Lung (tissue), 12 donors: ENCODE data around the gene RASGRF2. TPM values are rescaled to one million over a fixed set of nuclear protein-coding genes. Genes with fewer than 3 reads are reported as not detected.

Source experiments
- ATAC-seq: fragments of 200-7000 bp; cut with Tn5 transposase; one replicate; pipeline ENCODE4 v1.9.1; 2020; ENCODE audit warnings: moderate number of reproducible peaks; ENCODE audit not compliant: insufficient read depth, low FRiP score
- DNase-seq, 3 donors: peaks; one replicate each; pipeline ENCODE4 v3.0.0-alpha.2; 2013 to 2017
- H3K27ac ChIP-seq, 2 donors: one replicate each; pipeline ENCODE4 v1.5.1; 2013; ENCODE audit warnings: mild to moderate bottlenecking in 2 of 2, moderate library complexity in 2 of 2, control low read depth in 1 of 2, inconsistent platforms in 1 of 2, low read depth in 1 of 2, low read length in 1 of 2
- H3K27me3 ChIP-seq, 3 donors: one replicate each; pipeline ENCODE4 v1.5.1; 2013; ENCODE audit warnings: low read length in 2 of 3; ENCODE audit not compliant: control insufficient read depth in 3 of 3, insufficient read depth in 3 of 3
- H3K36me3 ChIP-seq, 4 donors: one replicate each; pipeline ENCODE4 v1.5.1; 2013; ENCODE audit warnings: low read length in 4 of 4, mild to moderate bottlenecking in 1 of 4, moderate library complexity in 1 of 4; ENCODE audit not compliant: control insufficient read depth in 4 of 4, insufficient read depth in 4 of 4
- H3K4me1 ChIP-seq, 5 donors: one replicate each; pipeline ENCODE4 v1.5.1; 2013; ENCODE audit warnings: low read length in 5 of 5, mild to moderate bottlenecking in 2 of 5, moderate library complexity in 1 of 5; ENCODE audit not compliant: control insufficient read depth in 5 of 5, insufficient read depth in 5 of 5
- H3K4me3 ChIP-seq: one replicate; pipeline ENCODE4 v1.5.1; 2013; ENCODE audit warnings: mild to moderate bottlenecking, control low read depth, moderate library complexity
- H3K9ac ChIP-seq, 2 donors: one replicate each; pipeline ENCODE4 v1.5.1; 2013; ENCODE audit warnings: low read length in 2 of 2, control low read depth in 1 of 2; ENCODE audit not compliant: insufficient read depth in 1 of 2
- H3K9me3 ChIP-seq, 4 donors: one replicate each; pipeline ENCODE4 v1.5.1; 2013; ENCODE audit warnings: low read length in 3 of 4, mild to moderate bottlenecking in 1 of 4, moderate library complexity in 1 of 4; ENCODE audit not compliant: control insufficient read depth in 4 of 4, insufficient read depth in 3 of 4
- WGBS, 2 donors: extraction: QIAGEN DNeasy Blood & Tissue Kit; methylation state at CpG; one replicate each; pipeline ENCODE4 v1.1.7; 2013; 5-methylcytosine and 5-hydroxymethylcytosine counted together
- polyA plus RNA-seq, 2 donors: library from polyadenylated mRNA; stranded (reverse); fragments of 200-250 nt; gene quantifications; one replicate each; pipeline ENCODE4 v1.2.1, GENCODE V29; 2013
- total RNA-seq, 2 donors: library from RNA; depleted of rRNA in 1 of 2; stranded (reverse); fragments of >200 nt in 1 of 2; gene quantifications; one replicate each; pipeline ENCODE4 v1.2.1, GENCODE V29; 2014 to 2021
- TF ChIP-seq, protein P1 (sequence below): IDR thresholded peaks from 2 replicates; pipeline ENCODE4 v1.5.1; 2012; ENCODE audit warnings: mild to moderate bottlenecking; ENCODE audit errors: control extremely low read depth, extremely low read depth
- donor health status: control.
- donor health status: control.
- donor health status: Bipolar disorder and iron deficiency.
- donor health status: healthy.
- donor health status: DM: yes; HTN: yes; CAD: no.

Gene RASGRF2
- total and polyA plus RNA-seq, 4 donors, result 1.0 to 12.0 (median 2.7) TPM

DNA sequence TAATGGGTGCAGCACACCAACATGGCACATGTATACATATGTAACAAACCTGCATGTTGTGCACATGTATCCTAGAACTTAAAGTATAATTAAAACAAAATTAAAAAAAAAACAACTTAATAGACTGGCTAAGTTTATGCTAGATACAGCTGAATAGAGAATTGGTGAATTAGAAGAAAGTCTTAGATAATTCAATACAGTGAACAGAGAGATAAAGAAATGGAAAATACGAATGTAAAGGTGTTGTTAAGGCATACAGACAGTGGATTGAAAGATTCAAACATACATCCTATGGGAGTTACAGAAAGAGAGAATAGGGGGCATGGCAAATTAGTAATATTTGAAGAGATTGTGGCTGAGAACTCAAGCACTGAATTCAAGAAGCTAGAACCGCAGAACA lies 75.4 kb downstream of the RASGRF2 start:
- no peaks in the 10 kb centered on the region for H3K4me1 ChIP-seq
- no peak overlapping the region for H3K4me3 ChIP-seq
- H3K9ac ChIP-seq, result no peak overlapping the region
- H3K27me3 ChIP-seq, result peaks cover 0 to 3% (median 0%) of the 10 kb centered on the region in 3 donors
- H3K9me3 ChIP-seq, result no peaks in the 10 kb centered on the region
- no peaks in the 10 kb centered on the region for H3K36me3 ChIP-seq
- 95 to 96% methylated on average over 2 of the region's 2 CpGs for WGBS, 2 donors
- ATAC-seq (no peak), DNase-seq (no peak)
- H3K27ac ChIP-seq, result no peak overlapping the region
- TF ChIP-seq, protein P1, sequence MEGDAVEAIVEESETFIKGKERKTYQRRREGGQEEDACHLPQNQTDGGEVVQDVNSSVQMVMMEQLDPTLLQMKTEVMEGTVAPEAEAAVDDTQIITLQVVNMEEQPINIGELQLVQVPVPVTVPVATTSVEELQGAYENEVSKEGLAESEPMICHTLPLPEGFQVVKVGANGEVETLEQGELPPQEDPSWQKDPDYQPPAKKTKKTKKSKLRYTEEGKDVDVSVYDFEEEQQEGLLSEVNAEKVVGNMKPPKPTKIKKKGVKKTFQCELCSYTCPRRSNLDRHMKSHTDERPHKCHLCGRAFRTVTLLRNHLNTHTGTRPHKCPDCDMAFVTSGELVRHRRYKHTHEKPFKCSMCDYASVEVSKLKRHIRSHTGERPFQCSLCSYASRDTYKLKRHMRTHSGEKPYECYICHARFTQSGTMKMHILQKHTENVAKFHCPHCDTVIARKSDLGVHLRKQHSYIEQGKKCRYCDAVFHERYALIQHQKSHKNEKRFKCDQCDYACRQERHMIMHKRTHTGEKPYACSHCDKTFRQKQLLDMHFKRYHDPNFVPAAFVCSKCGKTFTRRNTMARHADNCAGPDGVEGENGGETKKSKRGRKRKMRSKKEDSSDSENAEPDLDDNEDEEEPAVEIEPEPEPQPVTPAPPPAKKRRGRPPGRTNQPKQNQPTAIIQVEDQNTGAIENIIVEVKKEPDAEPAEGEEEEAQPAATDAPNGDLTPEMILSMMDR, result no peak

DNA sequence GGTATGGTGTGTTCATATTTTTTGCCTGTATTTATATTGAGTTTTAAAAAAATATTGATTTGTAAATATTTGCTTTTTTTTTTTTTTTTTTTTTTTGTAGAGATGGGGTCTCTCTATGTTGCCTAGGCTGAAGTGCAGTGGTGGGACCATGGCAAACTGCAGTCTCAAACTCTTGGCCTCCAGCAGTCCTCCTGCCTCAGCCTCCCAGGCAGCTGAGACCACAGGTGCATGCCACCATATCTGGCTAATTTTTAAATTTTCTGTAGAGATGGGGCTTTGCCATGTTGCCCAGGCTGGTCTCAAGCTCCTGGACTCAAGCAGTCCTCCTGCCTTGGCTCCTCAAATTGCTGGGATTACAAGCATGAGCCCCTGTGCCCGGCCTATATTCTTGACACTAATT lies 78.3 kb downstream of the RASGRF2 start:
- no peak for DNase-seq
- 94 to 96% methylated on average over 1 of the region's 1 CpG for WGBS, 2 donors
- no peak overlapping the region for H3K27ac ChIP-seq
- H3K9me3 ChIP-seq, result no peaks in the 10 kb centered on the region
- H3K4me1 ChIP-seq, result no peaks in the 10 kb centered on the region
- TF ChIP-seq, protein P1, result no peak
- ATAC-seq, result no peak
- H3K4me3 ChIP-seq, result no peak overlapping the region
- H3K36me3 ChIP-seq, result no peaks in the 10 kb centered on the region
- no peak overlapping the region for H3K9ac ChIP-seq
- H3K27me3 ChIP-seq, result peaks cover 0 to 3% (median 0%) of the 10 kb centered on the region in 3 donors

DNA sequence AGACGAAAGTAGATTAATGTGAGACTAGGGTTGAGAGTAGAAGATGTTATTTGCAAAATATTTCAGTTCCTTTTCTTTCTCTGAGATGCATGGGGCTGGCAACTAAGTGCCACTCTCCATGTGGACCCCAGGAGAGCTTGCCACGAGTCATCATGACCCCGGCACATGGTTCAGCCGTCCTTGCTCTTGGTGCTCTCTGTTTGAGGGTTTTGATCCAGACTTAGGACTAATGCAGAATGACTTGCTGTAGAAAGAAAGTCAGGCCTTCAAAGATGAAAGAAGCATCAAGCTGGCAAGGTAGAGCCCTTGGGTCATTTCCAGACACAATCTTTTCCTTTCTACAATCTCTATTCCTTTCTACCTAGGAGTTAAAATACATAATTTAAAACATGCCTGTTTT lies 84.7 kb downstream of the RASGRF2 start:
- no peak overlapping the region for H3K4me3 ChIP-seq

More for the DNA sequence above, 84.7 kb downstream of the RASGRF2 start:
- DNase-seq, result no peak
- TF ChIP-seq, protein P1, result no peak
- Histone ChIP-seq H3K27me3 (no peaks in the 10 kb centered on the region), H3K36me3 (no peaks in the 10 kb centered on the region), H3K4me1 (no peaks in the 10 kb centered on the region), H3K27ac (no peak overlapping the region), H3K9me3 (peaks cover 0 to under 1% (median 0%) of the 10 kb centered on the region in 4 donors), H3K9ac (no peak overlapping the region)
- no peak for ATAC-seq
- 86 to 89% methylated on average over 4 of the region's 4 CpGs for WGBS, 2 donors
